GM18505 (cell line): Measurements from ENCODE around the gene ZP4.
"Not testable (repeated sequence)": the region's sequence is repeated elsewhere in the genome, so short reads cannot be mapped to it uniquely, and the experiment has no call there.

Experiments used
- ATAC-seq: cut with Tn5 transposase; IDR thresholded peaks from one replicate; pipeline ENCODE4 v1.9.1; 2021; ENCODE audit not compliant: unreplicated experiment
- POLR2A ChIP-seq: IDR thresholded peaks from 4 replicates; pipeline ENCODE4 v1.6.1; 2011; ENCODE audit warnings: borderline replicate concordance; ENCODE audit not compliant: insufficient read depth, insufficient read length; ENCODE audit errors: extremely low read depth

ZP4 gene

GRCh38 chr1:237863234-237863633 is 27.5 kb downstream of the ZP4 start:
- no peak for TF ChIP-seq POLR2A
- no peak for ATAC-seq

- no peak for TF ChIP-seq POLR2A
- ATAC-seq: no peak
Observed at GRCh38 chr1:237861944-237862343, 28.8 kb downstream of the ZP4 start.

- no peak for ATAC-seq
- TF ChIP-seq POLR2A: no peak
Observed at GRCh38 chr1:237858992-237859391, 31.7 kb downstream of the ZP4 start.

GRCh38 chr1:237857455-237857854 is 33.3 kb downstream of the ZP4 start:
- no peak for TF ChIP-seq POLR2A
- no peak for ATAC-seq

- TF ChIP-seq POLR2A: no peak
- no peak for ATAC-seq
Observed at GRCh38 chr1:237852342-237852741, 38.4 kb downstream of the ZP4 start.

DNA sequence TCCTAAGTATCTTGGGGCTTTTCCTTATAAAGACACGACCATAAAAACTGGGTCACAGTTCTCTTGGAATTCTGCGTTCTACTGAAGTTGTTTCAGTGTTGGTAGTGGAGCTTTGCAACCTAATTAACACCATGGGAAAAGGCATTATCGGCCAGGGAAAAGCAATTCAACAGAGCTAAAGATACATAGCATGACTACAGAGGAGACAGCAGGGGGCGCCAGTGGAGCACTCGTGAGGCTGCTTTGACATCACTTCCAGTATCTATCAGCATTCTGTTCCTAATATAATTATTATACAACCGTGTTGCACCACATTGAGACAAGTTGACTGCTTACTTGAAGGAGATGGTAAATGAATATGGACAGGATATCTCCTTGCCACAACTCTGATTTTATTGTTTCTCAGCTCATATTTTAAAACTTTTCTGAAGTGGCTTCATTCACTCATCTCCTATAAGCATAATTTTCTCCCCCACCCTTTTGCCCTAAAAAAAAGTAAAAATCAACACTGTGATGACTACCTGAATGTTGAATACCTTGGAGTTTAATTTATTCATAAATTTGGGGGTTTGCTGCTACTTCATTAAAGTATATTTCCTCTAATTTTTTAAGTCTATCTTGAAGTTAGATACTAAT is 39.4 kb downstream of the ZP4 start:
- no peak for ATAC-seq

GRCh38 chr1:237843516-237843915 is 47.2 kb downstream of the ZP4 start:
- not testable (repeated sequence) for ATAC-seq

More for the DNA sequence above, 39.4 kb downstream of the ZP4 start:
- TF ChIP-seq POLR2A: no peak

GRCh38 chr1:237841485-237841884 is 49.2 kb downstream of the ZP4 start:
- TF ChIP-seq POLR2A: no peak
- ATAC-seq: no peak

- no peak for ATAC-seq
- no peak for TF ChIP-seq POLR2A
Observed at GRCh38 chr1:237838904-237839534, 51.7 kb downstream of the ZP4 start.

- no peak for TF ChIP-seq POLR2A
- ATAC-seq: no peak
Observed at GRCh38 chr1:237838320-237838719, 52.4 kb downstream of the ZP4 start.

DNA sequence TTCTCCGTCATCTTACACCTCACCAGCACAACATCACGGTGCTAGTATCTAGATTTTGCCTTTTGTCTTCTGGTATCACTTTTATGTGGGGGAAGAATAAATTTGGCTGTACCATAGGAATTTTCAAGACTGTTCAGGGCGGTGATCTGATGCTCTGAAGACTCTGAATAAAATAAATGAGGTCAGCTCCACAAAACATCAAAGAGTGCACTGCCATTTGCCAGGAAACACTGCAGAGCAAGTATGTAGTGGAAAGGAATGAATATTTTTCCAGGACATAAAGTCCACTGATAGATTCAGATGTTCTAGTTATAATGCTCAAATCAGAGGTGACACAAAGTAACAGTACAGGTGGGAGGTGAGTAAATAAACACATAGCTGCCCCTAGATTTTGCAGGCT is 56.3 kb downstream of the ZP4 start:
- ATAC-seq: no peak
- no peak for TF ChIP-seq POLR2A

DNA sequence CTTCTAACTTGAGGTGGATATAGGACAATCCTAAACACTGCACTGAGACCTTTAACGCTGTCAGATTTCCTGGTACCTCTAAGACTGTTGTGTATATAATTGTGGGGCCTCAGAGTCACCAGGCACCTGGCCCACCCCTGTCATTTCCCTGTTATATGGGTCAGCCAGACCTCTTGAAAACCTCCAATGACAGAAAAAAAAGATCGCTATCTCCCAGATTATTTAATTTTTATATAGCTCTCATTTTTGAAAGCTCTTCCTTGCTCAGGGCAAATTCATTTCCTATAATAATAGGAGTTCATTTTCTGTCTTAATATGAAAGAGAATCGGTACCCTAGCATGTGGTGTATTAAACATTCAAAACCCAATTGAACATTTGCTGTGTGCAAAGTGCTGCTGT is 56.7 kb downstream of the ZP4 start:
- no peak for TF ChIP-seq POLR2A
- ATAC-seq: no peak

DNA sequence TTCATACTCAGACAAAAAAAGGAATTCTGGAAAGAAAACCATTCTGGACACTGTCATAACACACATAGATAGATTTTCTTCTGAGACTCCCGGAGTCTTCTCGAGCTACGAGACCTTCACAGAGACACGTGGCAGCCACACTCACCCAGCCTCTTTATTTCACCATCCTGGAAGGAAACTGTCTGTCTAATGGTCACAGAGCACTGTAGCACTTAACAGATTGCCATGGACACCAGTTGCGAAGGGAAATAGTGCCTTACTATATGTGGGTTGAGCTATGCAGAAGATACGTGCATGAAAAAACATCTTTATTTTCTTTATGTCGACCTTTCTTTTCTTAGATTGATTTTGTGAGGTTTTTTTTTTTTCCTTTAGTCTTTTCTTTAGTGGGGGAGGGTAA is 57.9 kb downstream of the ZP4 start:
- ATAC-seq: no peak
- no peak for TF ChIP-seq POLR2A
